GM12891 (cell line): ENCODE measurements around the gene AUP1.

ENCODE experiments used
- POLR2A ChIP-seq: IDR thresholded peaks from 2 replicates; pipeline ENCODE4 v1.6.1; 2011; ENCODE audit warnings: low read depth, low read length, control low read depth
- POLR2AphosphoS5 ChIP-seq: IDR thresholded peaks from 2 replicates; pipeline ENCODE4 v1.6.1; 2011; ENCODE audit warnings: low read depth, low read length, control low read depth
- TAF1 ChIP-seq: IDR thresholded peaks from 2 replicates; pipeline ENCODE4 v1.6.1; 2011; ENCODE audit warnings: low read depth, low read length, control low read depth

DNA sequence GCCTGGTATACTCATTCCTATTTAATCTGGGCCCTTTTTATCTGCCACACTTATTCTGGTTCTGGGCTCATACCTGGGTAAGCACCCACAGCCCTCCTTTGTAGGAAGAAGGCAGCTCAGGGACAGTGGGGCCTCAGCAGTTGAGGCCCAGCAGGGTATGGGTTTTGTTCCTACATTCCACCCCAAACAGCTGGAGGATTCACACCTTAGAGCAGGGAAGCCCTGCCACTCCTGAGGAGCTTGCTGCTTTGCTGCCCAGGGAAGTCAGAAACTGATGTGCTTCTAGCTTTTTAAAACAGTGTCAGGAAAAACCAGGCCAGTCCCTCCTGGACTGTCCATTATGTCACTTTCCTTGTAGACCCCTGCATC is 28.9 kb downstream of the AUP1 start:
- no peak for TF ChIP-seq TAF1
- no peak for TF ChIP-seq POLR2AphosphoS5
- no peak for TF ChIP-seq POLR2A
